ENCODE results near the gene IQSEC3. TPM values are rescaled to one million over a fixed set of nuclear protein-coding genes. Genes with fewer than 3 reads are reported as not detected.
A peak's percentile ranks its signal among the peaks of the same experiment; 100 is the strongest.
"Not testable (repeated sequence)": the region's sequence is repeated elsewhere in the genome, so short reads cannot be mapped to it uniquely, and the experiment has no call there.

The IQSEC3 gene
- total RNA-seq, 1 donor from 2014 or later = 4.3 TPM

GRCh38 chr12:52902-53734 lies 13.4 kb upstream of the IQSEC3 start:
- not testable (repeated sequence) for DNase-seq (ENCODE audit: low spot score)

- no peak for DNase-seq (ENCODE audit: low spot score)
Measured at GRCh38 chr12:53735-54730, 12.5 kb upstream of the IQSEC3 start.

- DNase-seq (ENCODE audit: low spot score) = no peak
Measured at GRCh38 chr12:54750-55535, 11.6 kb upstream of the IQSEC3 start.

- no peak for DNase-seq (ENCODE audit: low spot score)
Measured at GRCh38 chr12:56683-57346, 9.8 kb upstream of the IQSEC3 start.

- DNase-seq (ENCODE audit: low spot score) = no peak
Measured at GRCh38 chr12:57539-57938, 9.0 kb upstream of the IQSEC3 start.

- no peak for DNase-seq (ENCODE audit: low spot score)
Measured at GRCh38 chr12:58832-59231, 7.7 kb upstream of the IQSEC3 start.

GRCh38 chr12:61845-62244 lies 4.7 kb upstream of the IQSEC3 start:
- DNase-seq (ENCODE audit: low spot score) = not testable (repeated sequence)

- DNase-seq (ENCODE audit: low spot score) = not testable (repeated sequence)
Measured at GRCh38 chr12:65491-66063, 990 bp upstream of the IQSEC3 start.

- peak; percentile 41 for DNase-seq (ENCODE audit: low spot score)
Measured at GRCh38 chr12:66782-67504, 376 bp downstream of the IQSEC3 start.

GRCh38 chr12:69677-70076 lies 3.1 kb downstream of the IQSEC3 start:
- DNase-seq (ENCODE audit: low spot score) = not testable (repeated sequence)

GRCh38 chr12:70541-70940 lies 4.0 kb downstream of the IQSEC3 start:
- DNase-seq (ENCODE audit: low spot score) = not testable (repeated sequence)

- DNase-seq (ENCODE audit: low spot score) = not testable (repeated sequence)
Measured at GRCh38 chr12:72018-72417, 5.5 kb downstream of the IQSEC3 start.

GRCh38 chr12:74420-75190 lies 8.0 kb downstream of the IQSEC3 start:
- DNase-seq (ENCODE audit: low spot score) = not testable (repeated sequence)

- DNase-seq (ENCODE audit: low spot score) = not testable (repeated sequence)
Measured at GRCh38 chr12:75541-75940, 9.0 kb downstream of the IQSEC3 start.

GRCh38 chr12:76102-76501 lies 9.5 kb downstream of the IQSEC3 start:
- not testable (repeated sequence) for DNase-seq (ENCODE audit: low spot score)

- DNase-seq (ENCODE audit: low spot score) = not testable (repeated sequence)
Measured at GRCh38 chr12:76551-76950, 10.0 kb downstream of the IQSEC3 start.

- DNase-seq (ENCODE audit: low spot score) = not testable (repeated sequence)
Measured at GRCh38 chr12:77101-77719, 10.6 kb downstream of the IQSEC3 start.

GRCh38 chr12:77769-78383 lies 11.3 kb downstream of the IQSEC3 start:
- DNase-seq (ENCODE audit: low spot score) = not testable (repeated sequence)

Measured in ureter (tissue), 1 donor.